B cell (primary cell): ENCODE results near the gene MYH14. TPM values are rescaled to one million over a fixed set of nuclear protein-coding genes. Genes with fewer than 3 reads are reported as not detected.
A peak's percentile ranks its signal among the peaks of the same experiment; 100 is the strongest.

Source experiments
- ATAC-seq: fragments of 200-7000 bp; cut with Tn5 transposase; one replicate; pipeline ENCODE4 v1.10.0; 2021; ENCODE audit warnings: low read depth, mild to moderate bottlenecking, moderate number of reproducible peaks, moderate library complexity
- CTCF ChIA-PET: fragments of 350-600 bp; sonication (Branson Sonifier 250); formaldehyde crosslinking; loops from one replicate; lab custom pipeline; 2021; ENCODE audit warnings: antibody characterized with exemption, inconsistent platforms; lab: Charles Lee
- POLR2A ChIA-PET: fragments of 350-600 bp; sonication (Branson Sonifier 250); formaldehyde crosslinking; loops from one replicate; lab custom pipeline; 2021; ENCODE audit warnings: antibody characterized with exemption; lab: Charles Lee
- DNase-seq: peaks from one replicate; pipeline ENCODE4 v3.0.0; 2013
- H2AFZ ChIP-seq: 2 replicates; pipeline ENCODE4 v1.6.1; 2012; ENCODE audit warnings: mild to moderate bottlenecking, low read depth, low read length; ENCODE audit not compliant: insufficient read depth, poor library complexity, severe bottlenecking
- H3K27ac ChIP-seq, 2 donors: 1 replicate in 1 of 2; 2 replicates in 1 of 2; pipeline ENCODE4 v1.5.1; 2012 to 2013; ENCODE audit warnings: low read length in 2 of 2, mild to moderate bottlenecking in 2 of 2, moderate library complexity in 1 of 2
- H3K27me3 ChIP-seq, 4 experiments: fragments of 200-600 bp in 1 of 4; sonication (generic) in 1 of 4; replicated peaks in 1 of 4; 1 replicate in 2 of 4; 2 replicates in 2 of 4; pipeline versions ENCODE4 v1.6.1 to v1.7.0; 2013 to 2016; ENCODE audit warnings: low read length in 3 of 4, mild to moderate bottlenecking in 2 of 4, mixed read lengths in 1 of 4, moderate library complexity in 1 of 4; ENCODE audit not compliant: insufficient read depth in 4 of 4, control insufficient read depth in 3 of 4; ENCODE audit errors: control extremely low read depth in 1 of 4
- H3K36me3 ChIP-seq, 2 experiments: replicated peaks in 1 of 2; 1 replicate in 1 of 2; 2 replicates in 1 of 2; pipeline versions ENCODE4 v1.6.1 to v1.7.1; 2013; ENCODE audit warnings: low read length in 1 of 2; ENCODE audit not compliant: insufficient read depth in 2 of 2, control insufficient read depth in 1 of 2; ENCODE audit errors: control extremely low read depth in 1 of 2, extremely low read depth in 1 of 2
- H3K4me1 ChIP-seq, 2 donors: fragments of 200-600 bp in 1 of 2; sonication (generic) in 1 of 2; 1 replicate in 1 of 2; 2 replicates in 1 of 2; pipeline versions ENCODE4 v1.5.1 to v1.6.1; 2013 to 2017; ENCODE audit warnings: low read length in 2 of 2; ENCODE audit not compliant: control insufficient read depth in 2 of 2, insufficient read depth in 2 of 2
- H3K4me2 ChIP-seq: replicated peaks from 2 replicates; pipeline ENCODE3; 2012; ENCODE audit warnings: mild to moderate bottlenecking, low read depth, low read length; ENCODE audit not compliant: poor library complexity, severe bottlenecking
- H3K4me3 ChIP-seq, 5 experiments: fragments of 200-600 bp in 1 of 5; sonication (generic) in 1 of 5; 1 replicate in 3 of 5; 2 replicates in 2 of 5; pipeline versions ENCODE4 v1.5.1 to v1.7.0; 2011 to 2016; ENCODE audit warnings: low read length in 4 of 5, mild to moderate bottlenecking in 4 of 5, low read depth in 2 of 5, control low read depth in 1 of 5, moderate library complexity in 1 of 5; ENCODE audit not compliant: insufficient read depth in 1 of 5; ENCODE audit errors: control extremely low read depth in 1 of 5, extremely low read depth in 1 of 5
- H3K79me2 ChIP-seq: fragments of 200-600 bp; sonication (generic); one replicate; pipeline ENCODE4 v1.6.0; 2016; ENCODE audit warnings: low read length; ENCODE audit not compliant: control insufficient read depth, insufficient read depth
- H3K9ac ChIP-seq: fragments of 200-600 bp; sonication (generic); 2 replicates; pipeline ENCODE4 v1.6.1; 2017; ENCODE audit warnings: mild to moderate bottlenecking, low read length, moderate library complexity
- H3K9me3 ChIP-seq, 3 donors: one replicate each; pipeline versions ENCODE4 v1.6.1 to v1.7.1; 2013; ENCODE audit warnings: low read length in 2 of 3; ENCODE audit not compliant: control insufficient read depth in 2 of 3, insufficient read depth in 1 of 3; ENCODE audit errors: control extremely low read depth in 1 of 3
- H4K20me1 ChIP-seq: 2 replicates; pipeline ENCODE4 v1.6.0; 2012; ENCODE audit warnings: mild to moderate bottlenecking, low read length; ENCODE audit not compliant: insufficient read depth, control insufficient read depth, poor library complexity, severe bottlenecking
- H3K27ac Mint-ChIP-seq: one replicate; pipeline ENCODE4 v1.8.0; 2021; ENCODE audit warnings: mixed read lengths
- H3K27me3 Mint-ChIP-seq: one replicate; pipeline ENCODE4 v1.8.0; 2021; ENCODE audit warnings: mixed read lengths
- H3K4me1 Mint-ChIP-seq: one replicate; pipeline ENCODE4 v1.8.0; 2021; ENCODE audit warnings: mixed read lengths
- H3K4me3 Mint-ChIP-seq: one replicate; pipeline ENCODE4 v1.8.0; 2021; ENCODE audit warnings: mixed read lengths
- H3K9me3 Mint-ChIP-seq: one replicate; pipeline ENCODE4 v1.8.0; 2022; ENCODE audit warnings: mixed read lengths; ENCODE audit not compliant: insufficient read depth
- CTCF ChIP-seq: fragments of 200-600 bp; IDR thresholded peaks from one replicate; pipeline ENCODE4 v1.8.0; 2022; ENCODE audit warnings: antibody characterized with exemption, mild to moderate bottlenecking
- EZH2 ChIP-seq: IDR thresholded peaks from 2 replicates; pipeline ENCODE4 v1.6.1; 2012; ENCODE audit warnings: borderline replicate concordance, low read depth, mild to moderate bottlenecking, moderate library complexity, low read length; ENCODE audit not compliant: insufficient read depth, poor library complexity, severe bottlenecking
- WGBS: methylation state at CpG from one replicate; pipeline ENCODE4 v1.1.5; 2013; ENCODE audit warnings: missing lambda C conversion rate; ENCODE audit not compliant: insufficient coverage; 5-methylcytosine and 5-hydroxymethylcytosine counted together
- intact Hi-C: fragments of 100-400 bp; cut with micrococcal nuclease; formaldehyde crosslinking; loops from one replicate; pipeline ENCODE4 v1.10.0; 2022
- polyA plus RNA-seq: library from polyadenylated mRNA; depleted of rRNA; stranded (reverse); fragments of >200 nt; gene quantifications from 2 replicates; pipeline ENCODE4 v1.2.3, GENCODE V29; 2012
- total RNA-seq, 2 donors: library from RNA; stranded (reverse); fragments of 120-200 nt in 1 of 2; gene quantifications; 1 replicate in 1 of 2; 2 replicates in 1 of 2; pipeline versions ENCODE4 v1.2.3 to v1.2.4, GENCODE V29; 2013 to 2022

The MYH14 gene
- total and polyA plus RNA-seq, 2 donors (not counting 1 experiment from before 2014, with no cell fraction given): not detected

GRCh38 chr19:50326101-50326664, 122.8 kb downstream of the MYH14 start:
- H3K27me3 Mint-ChIP-seq: peaks cover 12% of the 10 kb centered on the region
- Histone ChIP-seq H3K9me3 (peaks cover 0 to 41% (median 0%) of the 10 kb centered on the region in 3 donors), H2AFZ (no peak overlapping the region), H3K4me3 (peak overlapping the region in 2 of 5 experiments; percentile 7 to 28), H3K79me2 (peaks cover 14% of the 10 kb centered on the region), H3K27me3 (peaks cover 0 to 9% (median 2%) of the 10 kb centered on the region in 4 experiments), H3K36me3 (peaks cover 0 to 3% of the 10 kb centered on the region in 2 experiments), H3K27ac (no peak overlapping the region), H3K4me1 (peaks cover 34 to 49% of the 10 kb centered on the region in 2 donors), H3K4me2 (peak overlapping the region; percentile 78), H3K9ac (no peak overlapping the region), H4K20me1 (peaks cover 41% of the 10 kb centered on the region)
- H3K9me3 Mint-ChIP-seq: peaks cover 4% of the 10 kb centered on the region
- H3K27ac Mint-ChIP-seq: peak overlapping the region; percentile 41
- POLR2A ChIA-PET: interaction anchor here (0.7 to 0.8 kb wide), 3 partner anchors 15 to 1451 kb away, joined by 3 to 16 read pairs (median 9); no protein-coding TSS in a partner anchor
- CTCF ChIA-PET: interaction anchor here (1.1 kb wide), 1 partner anchor 32 kb away, joined by 6 read pairs; no protein-coding TSS in a partner anchor
- DNase-seq: no peak
- ATAC-seq: no peak
- 8% methylated on average over 14 of the region's 26 CpGs for WGBS
- peak overlapping the region; percentile 62 for H3K4me3 Mint-ChIP-seq
- peaks cover 49% of the 10 kb centered on the region for H3K4me1 Mint-ChIP-seq
- intact Hi-C loops: loop anchor here (5.0 kb wide), 1 partner anchor 1994 kb away; no protein-coding TSS in a partner anchor
- TF ChIP-seq EZH2 (no peak), CTCF (no peak)

GRCh38 chr19:50327013-50327412, 123.6 kb downstream of the MYH14 start:
- Histone ChIP-seq H3K36me3 (peaks cover 0 to 3% of the 10 kb centered on the region in 2 experiments), H4K20me1 (peaks cover 46% of the 10 kb centered on the region)
- CTCF ChIA-PET: interaction anchor here (0.9 kb wide), 1 partner anchor 17 kb away, joined by 3 read pairs; no protein-coding TSS in a partner anchor

More at GRCh38 chr19:50327013-50327412, 123.6 kb downstream of the MYH14 start:
- peaks cover 0 to 41% (median 0%) of the 10 kb centered on the region in 3 donors for H3K9me3 ChIP-seq
- Mint-ChIP-seq H3K27me3 (peaks cover 12% of the 10 kb centered on the region), H3K27ac (peak overlapping the region; percentile 59), H3K9me3 (peaks cover 4% of the 10 kb centered on the region), H3K4me3 (peak overlapping the region; percentile 62), H3K4me1 (peaks cover 58% of the 10 kb centered on the region)
- WGBS: 40% methylated on average over 4 of the region's 4 CpGs
- H3K79me2 ChIP-seq: peaks cover 14% of the 10 kb centered on the region
- no peak overlapping the region for H3K27ac ChIP-seq
- no peak overlapping the region for H2AFZ ChIP-seq
- ATAC-seq (no peak), DNase-seq (no peak)
- H3K27me3 ChIP-seq: peaks cover 0 to 9% (median 2%) of the 10 kb centered on the region in 4 experiments
- intact Hi-C loops: loop anchor here (5.0 kb wide), 1 partner anchor 1995 kb away; no protein-coding TSS in a partner anchor
- H3K9ac ChIP-seq: no peak overlapping the region
- H3K4me3 ChIP-seq: peak overlapping the region in 1 of 5 experiments; percentile 28
- TF ChIP-seq EZH2 (no peak), CTCF (no peak)
- H3K4me2 ChIP-seq: peak overlapping the region; percentile 78
- POLR2A ChIA-PET: no interaction called here
- peaks cover 42 to 57% of the 10 kb centered on the region in 2 donors for H3K4me1 ChIP-seq
